ENCODE data around the gene FOSL2.
"Not testable (repeated sequence)": the region's sequence is repeated elsewhere in the genome, so short reads cannot be mapped to it uniquely, and the experiment has no call there.

The FOSL2 gene

DNA sequence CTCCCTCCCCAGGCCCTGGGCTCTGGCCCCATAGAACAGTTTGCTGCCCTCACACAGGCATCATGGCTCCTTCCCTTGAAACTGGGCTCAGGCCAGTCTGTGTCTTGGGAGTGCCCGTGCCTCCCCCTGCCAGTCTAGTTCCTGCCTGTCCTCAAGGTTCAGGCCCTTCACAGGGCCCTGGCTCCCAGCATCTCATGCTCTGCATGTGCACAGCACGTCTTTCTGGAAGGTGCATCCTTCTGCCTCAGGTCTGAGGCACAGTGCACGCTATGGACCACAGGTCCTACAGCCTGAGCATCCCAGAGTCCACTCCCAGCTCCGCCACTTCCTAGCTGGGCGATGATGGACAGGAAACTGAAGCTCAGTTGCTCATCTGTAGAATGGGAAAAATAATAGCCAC is 35.6 kb upstream of the FOSL2 start:
- no peak for DNase-seq (ENCODE audit: low read depth in 2 of 2)

DNA sequence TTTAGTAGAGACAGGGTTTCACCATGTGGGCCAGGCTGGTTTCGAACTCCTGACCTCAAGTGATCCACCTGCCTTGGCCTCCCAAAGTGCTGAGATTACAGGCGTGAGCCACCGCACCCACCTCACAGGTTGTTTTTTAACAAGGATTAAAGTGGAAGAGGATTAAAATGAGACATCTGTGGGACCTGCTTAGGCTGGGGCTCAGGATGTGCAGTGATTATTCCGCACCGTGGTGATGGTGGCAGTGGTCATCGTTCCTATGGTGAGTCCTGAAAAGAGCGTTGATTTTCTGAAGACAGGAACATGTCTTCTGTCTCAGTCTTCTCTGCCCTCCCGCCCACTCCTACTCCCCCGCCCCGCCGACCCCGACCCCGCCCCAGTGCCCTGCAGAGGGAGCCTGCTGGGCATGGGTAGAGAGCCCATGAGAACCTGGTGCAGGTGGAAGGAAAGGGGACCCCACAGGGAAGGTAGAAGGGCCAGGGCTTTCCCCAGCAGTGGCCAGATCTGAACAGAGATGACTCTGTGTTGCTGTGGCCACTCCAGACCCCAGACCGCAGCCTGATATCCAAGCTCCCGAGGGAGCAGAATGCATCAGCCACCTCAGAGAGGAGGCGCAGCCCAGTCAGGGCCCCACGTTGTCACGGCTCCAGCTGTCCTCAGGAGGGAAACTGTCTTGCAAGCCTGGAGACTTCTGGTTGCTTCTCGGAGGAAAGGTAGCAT is 34.5 kb upstream of the FOSL2 start:
- no peak for DNase-seq (ENCODE audit: low read depth in 2 of 2)

GRCh38 chr2:28358668-28359201 is 33.9 kb upstream of the FOSL2 start:
- no peak for DNase-seq (ENCODE audit: low read depth in 2 of 2)

GRCh38 chr2:28359222-28360057 is 33.2 kb upstream of the FOSL2 start:
- DNase-seq (ENCODE audit: low read depth in 2 of 2): peak; percentile 47 to 63

- DNase-seq (ENCODE audit: low read depth in 2 of 2): no peak
These were observed 32.5 kb upstream of the FOSL2 start for GRCh38 chr2:28360058-28360717.

- DNase-seq (ENCODE audit: low read depth in 2 of 2): no peak
These were observed 31.9 kb upstream of the FOSL2 start for GRCh38 chr2:28360718-28361293.

DNA sequence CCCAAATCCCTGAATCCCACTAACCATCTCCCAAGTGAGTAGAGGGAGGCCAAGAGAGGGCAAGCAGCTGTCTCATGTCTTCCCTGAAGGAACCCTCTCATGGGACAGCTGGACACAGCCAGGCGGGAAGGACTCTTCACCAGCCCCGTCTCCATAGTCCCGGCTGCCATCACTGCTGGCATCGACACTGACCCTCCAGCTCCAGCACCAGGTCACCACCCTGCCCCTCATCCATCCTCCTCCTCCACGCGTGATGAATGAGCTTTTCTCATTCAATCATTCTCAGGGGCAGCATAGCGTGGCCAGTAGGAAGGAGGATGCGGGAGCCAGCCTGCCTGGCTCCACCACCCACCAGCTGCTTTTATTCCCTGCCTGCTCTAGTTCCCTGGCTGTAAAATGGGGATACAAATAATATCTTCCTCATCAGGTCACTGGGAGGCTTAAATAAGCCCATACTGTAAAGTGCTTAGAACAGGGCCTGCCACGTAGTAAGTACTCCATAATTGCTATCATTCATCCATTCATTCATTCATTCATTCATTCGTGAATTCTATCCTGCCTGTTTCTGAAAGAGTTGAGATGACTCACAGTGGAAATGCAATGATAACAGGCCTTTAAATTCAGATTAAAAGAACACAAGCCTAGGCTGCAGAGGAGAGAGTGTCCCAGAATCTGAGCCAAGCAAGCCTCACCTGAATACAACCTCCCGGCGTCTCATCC is 30.5 kb upstream of the FOSL2 start:
- DNase-seq (ENCODE audit: low read depth in 2 of 2): no peak

DNA sequence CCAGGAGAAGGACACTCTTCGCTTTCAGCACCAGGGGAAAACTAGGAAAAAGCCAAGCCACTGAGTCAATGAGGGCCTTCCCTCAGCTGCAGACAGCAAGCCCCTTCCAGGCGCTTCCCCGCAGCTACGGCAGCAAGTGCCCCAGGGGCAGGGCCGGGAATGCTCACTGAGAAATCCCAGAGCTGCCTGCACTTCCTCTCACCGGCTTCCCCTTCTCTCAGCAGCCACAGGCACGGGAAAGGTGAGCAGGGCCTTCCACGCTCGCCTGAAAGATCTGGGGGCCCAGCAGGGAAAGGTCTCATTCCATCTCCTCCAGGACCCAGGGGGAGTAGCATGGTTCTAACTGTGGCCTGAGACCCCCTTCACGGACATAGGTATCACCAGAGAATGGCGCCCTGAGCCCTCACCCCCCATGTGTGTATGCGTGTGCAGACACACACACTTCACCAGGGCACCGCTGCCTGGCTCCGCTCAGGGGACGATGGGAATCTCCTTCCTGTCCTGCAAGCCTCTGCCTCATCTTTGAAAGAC is 29.6 kb upstream of the FOSL2 start:
- no peak for DNase-seq (ENCODE audit: low read depth in 2 of 2)

DNA sequence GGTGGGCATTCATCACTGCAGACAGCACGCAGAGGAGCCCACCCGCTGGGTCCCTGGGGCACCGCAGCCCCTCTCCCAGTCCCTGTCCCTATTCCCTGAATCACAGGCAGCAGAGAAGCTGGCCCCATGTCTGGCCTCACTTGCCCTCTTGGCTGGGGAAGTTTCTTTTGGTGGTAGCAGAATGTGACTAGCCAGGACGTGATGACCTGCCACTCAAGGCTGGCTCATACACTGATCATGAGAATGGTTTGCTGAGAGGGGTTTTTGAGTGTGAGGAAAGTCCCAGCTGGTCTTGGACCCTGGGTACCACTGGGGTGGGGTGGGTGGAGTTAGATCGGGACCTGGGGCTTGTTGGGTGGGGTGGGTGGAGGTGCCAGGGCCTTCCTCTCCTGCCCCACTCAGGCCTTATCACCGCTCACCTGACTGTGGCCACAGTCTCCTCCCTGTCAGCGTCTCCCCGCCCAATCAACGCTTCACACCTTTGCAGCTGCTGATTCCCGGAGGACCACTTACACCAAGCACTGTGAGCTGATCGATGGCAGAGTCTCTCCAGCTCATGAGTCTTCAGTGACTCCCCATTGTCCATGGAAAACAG is 28.9 kb upstream of the FOSL2 start:
- DNase-seq (ENCODE audit: low read depth in 2 of 2): no peak

- DNase-seq (ENCODE audit: low read depth in 2 of 2): no peak
These were observed 28.0 kb upstream of the FOSL2 start for GRCh38 chr2:28364610-28365009.

DNA sequence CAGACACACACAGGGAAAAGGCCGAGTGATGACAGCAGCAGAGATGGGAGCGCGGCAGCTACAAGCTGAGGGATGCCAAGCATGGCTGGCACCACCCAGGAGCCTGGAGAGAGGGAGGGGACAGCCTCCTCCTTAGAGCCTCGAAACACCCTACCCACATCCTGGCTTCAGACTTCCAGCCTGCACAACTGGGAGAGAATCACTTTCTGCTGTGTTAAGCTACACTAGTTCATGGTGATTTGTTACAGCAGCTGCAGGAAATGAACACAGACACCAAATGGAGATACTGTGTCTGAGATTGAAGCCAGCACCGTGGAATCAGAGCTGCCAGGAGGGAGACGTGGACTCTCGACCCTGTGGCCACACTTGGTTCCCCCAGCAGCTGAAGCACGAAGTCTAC is 27.5 kb upstream of the FOSL2 start:
- no peak for DNase-seq (ENCODE audit: low read depth in 2 of 2)

DNA sequence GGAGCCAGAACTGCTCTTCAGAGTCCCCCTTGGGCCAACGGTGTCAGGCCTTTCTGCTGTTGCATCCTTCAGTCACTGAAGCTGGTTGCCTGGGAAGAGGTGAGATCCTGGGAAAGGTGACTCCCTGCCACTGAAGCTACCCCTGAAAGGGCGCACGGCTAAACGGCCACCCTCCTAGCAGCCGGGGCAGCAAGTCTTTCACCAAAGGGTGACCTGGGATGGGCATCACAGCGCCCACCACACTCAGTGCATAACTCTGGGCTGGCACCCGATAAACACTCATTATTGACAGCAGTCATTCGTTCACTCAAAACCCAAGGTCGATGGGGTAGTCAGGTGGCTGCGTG is 26.5 kb upstream of the FOSL2 start:
- DNase-seq (ENCODE audit: low read depth in 2 of 2): no peak

DNA sequence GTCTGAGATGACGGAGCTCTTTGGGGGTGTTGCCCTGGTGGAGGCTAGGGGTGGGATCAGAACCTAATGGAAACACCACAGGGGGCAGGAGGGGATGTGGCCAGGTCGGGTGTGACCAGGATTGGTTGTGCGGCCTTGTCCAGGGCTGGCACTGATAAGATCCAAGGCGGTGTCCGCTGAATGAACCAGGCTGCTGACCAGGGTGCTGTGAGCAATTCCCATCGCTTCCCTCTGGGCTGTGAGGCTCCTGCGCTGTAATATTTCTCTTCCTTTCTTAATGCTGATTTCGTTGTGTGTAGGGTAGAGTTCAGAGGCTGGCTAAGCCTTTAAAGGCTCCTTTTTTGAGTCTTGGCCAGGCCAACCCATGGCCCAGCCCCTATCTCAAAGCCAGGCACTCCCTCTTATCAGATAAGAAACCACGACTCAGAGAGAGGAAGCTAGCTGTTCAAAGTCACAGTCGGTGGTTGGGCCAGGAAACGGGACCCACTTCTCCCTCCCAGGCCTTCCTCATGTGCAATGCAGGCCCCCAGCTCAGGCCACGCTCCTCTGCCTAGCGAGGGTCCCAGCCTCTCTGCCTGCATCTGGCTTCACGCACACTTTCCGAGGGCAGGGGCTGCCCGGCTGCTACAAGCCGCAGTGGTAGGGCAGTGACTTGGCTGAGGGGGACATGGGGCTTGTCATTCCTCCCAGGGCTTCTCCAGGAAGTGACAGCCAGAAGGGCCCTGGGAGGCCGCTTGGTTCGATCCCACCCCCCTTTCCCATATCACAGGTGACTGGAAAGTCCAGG is 26.0 kb upstream of the FOSL2 start:
- DNase-seq (ENCODE audit: low read depth in 2 of 2): peak; percentile 18 to 39

- no peak for DNase-seq (ENCODE audit: low read depth in 2 of 2)
These were observed 24.8 kb upstream of the FOSL2 start for GRCh38 chr2:28367667-28368356.

GRCh38 chr2:28368357-28368798 is 24.3 kb upstream of the FOSL2 start:
- no peak for DNase-seq (ENCODE audit: low read depth in 2 of 2)

DNA sequence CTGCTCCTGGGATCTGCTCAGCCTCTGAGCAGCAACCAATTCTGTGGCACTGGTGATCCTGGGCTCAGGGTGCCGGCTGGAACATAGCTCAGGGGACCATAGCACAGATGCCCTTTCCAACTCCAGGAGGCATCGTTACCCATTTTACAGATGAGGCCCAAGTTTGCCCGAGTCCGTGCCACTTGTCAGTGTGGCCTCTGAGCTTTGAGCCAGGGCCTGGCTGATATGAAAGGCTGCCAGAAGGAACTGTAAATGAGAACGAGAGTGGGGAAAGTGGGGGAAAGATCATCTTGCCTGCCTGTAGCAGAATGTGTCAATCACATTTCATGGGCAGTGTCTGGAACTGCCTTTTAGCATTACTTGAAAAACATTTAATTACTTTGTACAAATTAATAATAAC is 23.3 kb upstream of the FOSL2 start:
- DNase-seq (ENCODE audit: low read depth in 2 of 2): no peak

GRCh38 chr2:28370354-28370753 is 22.3 kb upstream of the FOSL2 start:
- no peak for DNase-seq (ENCODE audit: low read depth in 2 of 2)

- DNase-seq (ENCODE audit: low read depth in 2 of 2): not testable (repeated sequence)
These were observed 20.9 kb upstream of the FOSL2 start for GRCh38 chr2:28371728-28372127.

DNA sequence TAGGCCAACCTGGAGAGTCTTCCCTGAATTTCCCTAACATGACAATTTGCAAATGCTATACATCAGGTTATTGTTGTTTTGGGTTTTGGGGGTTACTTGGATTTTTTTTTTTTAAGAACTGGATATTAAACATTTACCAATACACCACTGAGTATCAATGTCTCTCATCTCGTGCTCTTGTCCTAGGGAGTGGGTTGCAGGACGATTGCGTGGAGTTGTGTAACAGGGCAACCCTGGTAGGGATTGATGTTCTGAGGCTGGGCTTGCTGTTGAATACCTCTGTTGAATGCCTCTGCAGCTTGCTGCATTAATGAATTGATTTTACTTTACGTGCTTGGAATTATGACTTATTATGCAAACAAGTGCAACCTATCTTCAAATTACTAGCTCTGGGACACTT is 18.8 kb upstream of the FOSL2 start:
- DNase-seq (ENCODE audit: low read depth in 2 of 2): no peak
